Bronchial epithelial cell (primary cell): ENCODE data around the gene SLX4IP. TPM values are rescaled to one million over a fixed set of nuclear protein-coding genes. Genes with fewer than 3 reads are reported as not detected.

ENCODE experiments used
- DNase-seq: peaks from one replicate; pipeline ENCODE4 v3.0.0-alpha.2; 2010; ENCODE audit warnings: low read depth
- FAIRE-seq: peaks from 2 replicates; lab custom pipeline; 2011; peaks lifted over from hg19 to GRCh38; lab: Jason Lieb, UNC
- H3K27me3 ChIP-seq: 2 replicates; pipeline ENCODE4 v1.5.1; 2011; ENCODE audit warnings: low read length; ENCODE audit not compliant: control insufficient read depth, insufficient read depth
- H3K36me3 ChIP-seq: 2 replicates; pipeline ENCODE4 v1.5.1; 2011; ENCODE audit warnings: low read length; ENCODE audit not compliant: control insufficient read depth, insufficient read depth
- H3K4me3 ChIP-seq: 2 replicates; pipeline ENCODE4 v1.5.1; 2011; ENCODE audit warnings: mild to moderate bottlenecking, low read depth, low read length, control low read depth
- CTCF ChIP-seq: IDR thresholded peaks from 2 replicates; pipeline ENCODE4 v1.5.1; 2011; ENCODE audit warnings: mild to moderate bottlenecking, moderate library complexity, low read length, control low read depth, inconsistent platforms; ENCODE audit not compliant: insufficient read depth, severe bottlenecking
- total RNA-seq: library from RNA; depleted of rRNA; stranded (reverse); fragments of >200 nt; gene quantifications from 2 replicates; pipeline ENCODE4 v1.2.1, GENCODE V29; 2014

The SLX4IP gene
- total RNA-seq, 1 donor from 2014 or later = 3.9 TPM

- Histone ChIP-seq H3K36me3 (no peaks in the 10 kb centered on the region), H3K4me3 (no peak overlapping the region), H3K27me3 (no peaks in the 10 kb centered on the region)
- no peak for FAIRE-seq
- no peak for TF ChIP-seq CTCF
- no peak for DNase-seq
These were observed 34.0 kb downstream of the SLX4IP start for GRCh38 chr20:10469056-10469455.

- FAIRE-seq = no peak
- peak; percentile 77 for DNase-seq
- TF ChIP-seq CTCF = peak; percentile 48
These were observed 34.5 kb downstream of the SLX4IP start for GRCh38 chr20:10469599-10469998.

GRCh38 chr20:10470276-10470675, 35.2 kb downstream of the SLX4IP start:
- no peaks in the 10 kb centered on the region for H3K27me3 ChIP-seq
- no peaks in the 10 kb centered on the region for H3K36me3 ChIP-seq
- FAIRE-seq (no peak), DNase-seq (no peak)
- H3K4me3 ChIP-seq = no peak overlapping the region
- TF ChIP-seq CTCF = no peak

More at GRCh38 chr20:10469599-10469998, 34.5 kb downstream of the SLX4IP start:
- no peaks in the 10 kb centered on the region for H3K36me3 ChIP-seq
- no peaks in the 10 kb centered on the region for H3K27me3 ChIP-seq
- no peak overlapping the region for H3K4me3 ChIP-seq

GRCh38 chr20:10472871-10473270, 37.8 kb downstream of the SLX4IP start:
- FAIRE-seq = no peak

GRCh38 chr20:10474606-10475184, 39.6 kb downstream of the SLX4IP start:
- DNase-seq (no peak), FAIRE-seq (no peak)
- Histone ChIP-seq H3K36me3 (no peaks in the 10 kb centered on the region), H3K27me3 (no peaks in the 10 kb centered on the region), H3K4me3 (no peak overlapping the region)
- TF ChIP-seq CTCF = no peak

More at GRCh38 chr20:10472871-10473270, 37.8 kb downstream of the SLX4IP start:
- DNase-seq = no peak
- no peak for TF ChIP-seq CTCF
- Histone ChIP-seq H3K4me3 (no peak overlapping the region), H3K36me3 (no peaks in the 10 kb centered on the region), H3K27me3 (no peaks in the 10 kb centered on the region)

- Histone ChIP-seq H3K27me3 (no peaks in the 10 kb centered on the region), H3K4me3 (no peak overlapping the region), H3K36me3 (no peaks in the 10 kb centered on the region)
- no peak for TF ChIP-seq CTCF
- no peak for DNase-seq
- no peak for FAIRE-seq
These were observed 40.1 kb downstream of the SLX4IP start for GRCh38 chr20:10475225-10475624.
